HCT116 (cell line): ENCODE data around the gene PRSS16.

Source experiments
- ELF1 ChIP-seq: IDR thresholded peaks from 2 replicates; pipeline ENCODE4 v1.6.1; 2012; ENCODE audit warnings: low read depth, borderline replicate concordance
- EZH2 ChIP-seq: fragments of 200-600 bp; sonication (generic); IDR thresholded peaks from 2 replicates; pipeline ENCODE4 v1.6.1; 2017; ENCODE audit warnings: antibody characterized with exemption, mixed run types
- FOSL1 ChIP-seq: IDR thresholded peaks from 2 replicates; pipeline ENCODE4 v1.6.1; 2012; ENCODE audit warnings: low read depth
- POLR2A ChIP-seq: IDR thresholded peaks from 2 replicates; pipeline ENCODE4 v1.7.0; 2011; ENCODE audit warnings: borderline replicate concordance; ENCODE audit not compliant: insufficient read depth, insufficient read length; ENCODE audit errors: extremely low read depth
- POLR2AphosphoS5 ChIP-seq: IDR thresholded peaks from 2 replicates; pipeline ENCODE4 v1.6.1; 2011; ENCODE audit warnings: mild to moderate bottlenecking, low read depth, low read length, moderate library complexity
- SP1 ChIP-seq: IDR thresholded peaks from 2 replicates; pipeline ENCODE4 v1.6.1; 2012; ENCODE audit warnings: low read depth
- TCF7L2 ChIP-seq: IDR thresholded peaks from 2 replicates; pipeline ENCODE4 v1.7.0; 2011; ENCODE audit warnings: borderline replicate concordance, inconsistent platforms; ENCODE audit not compliant: insufficient read depth, insufficient read length; ENCODE audit errors: extremely low read depth
- TF ChIP-seq, protein P1 (sequence below), 3 experiments: fragments of 200-600 bp in 1 of 3; sonication (generic) in 1 of 3; IDR thresholded peaks in 2 of 3; conservative IDR thresholded peaks in 1 of 3; 2 replicates each; pipeline ENCODE4 v1.5.1; 2012 to 2017; ENCODE audit warnings: low read depth in 2 of 3, low read length in 2 of 3, antibody characterized with exemption in 1 of 3, borderline replicate concordance in 1 of 3, control low read depth in 1 of 3, mild to moderate bottlenecking in 1 of 3, mixed read lengths in 1 of 3, mixed run types in 1 of 3, moderate library complexity in 1 of 3; ENCODE audit not compliant: insufficient read depth in 1 of 3
- TF ChIP-seq, protein P2 (sequence below): IDR thresholded peaks from 2 replicates; pipeline ENCODE4 v1.6.1; 2012

GRCh38 chr6:27238010-27238983 is 9.2 kb upstream of the PRSS16 start:
- no peak for TF ChIP-seq FOSL1
- TF ChIP-seq, protein P1, sequence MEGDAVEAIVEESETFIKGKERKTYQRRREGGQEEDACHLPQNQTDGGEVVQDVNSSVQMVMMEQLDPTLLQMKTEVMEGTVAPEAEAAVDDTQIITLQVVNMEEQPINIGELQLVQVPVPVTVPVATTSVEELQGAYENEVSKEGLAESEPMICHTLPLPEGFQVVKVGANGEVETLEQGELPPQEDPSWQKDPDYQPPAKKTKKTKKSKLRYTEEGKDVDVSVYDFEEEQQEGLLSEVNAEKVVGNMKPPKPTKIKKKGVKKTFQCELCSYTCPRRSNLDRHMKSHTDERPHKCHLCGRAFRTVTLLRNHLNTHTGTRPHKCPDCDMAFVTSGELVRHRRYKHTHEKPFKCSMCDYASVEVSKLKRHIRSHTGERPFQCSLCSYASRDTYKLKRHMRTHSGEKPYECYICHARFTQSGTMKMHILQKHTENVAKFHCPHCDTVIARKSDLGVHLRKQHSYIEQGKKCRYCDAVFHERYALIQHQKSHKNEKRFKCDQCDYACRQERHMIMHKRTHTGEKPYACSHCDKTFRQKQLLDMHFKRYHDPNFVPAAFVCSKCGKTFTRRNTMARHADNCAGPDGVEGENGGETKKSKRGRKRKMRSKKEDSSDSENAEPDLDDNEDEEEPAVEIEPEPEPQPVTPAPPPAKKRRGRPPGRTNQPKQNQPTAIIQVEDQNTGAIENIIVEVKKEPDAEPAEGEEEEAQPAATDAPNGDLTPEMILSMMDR (IDR thresholded peaks at IDR 0.05 in 2 of 3, conservative IDR thresholded peaks at IDR 0.05 in 1 of 3; ENCODE audit: borderline replicate concordance in 1 of 3, insufficient read depth in 1 of 3, low read depth in 2 of 3, low read length in 2 of 3) = no peak
- TF ChIP-seq, protein P2, sequence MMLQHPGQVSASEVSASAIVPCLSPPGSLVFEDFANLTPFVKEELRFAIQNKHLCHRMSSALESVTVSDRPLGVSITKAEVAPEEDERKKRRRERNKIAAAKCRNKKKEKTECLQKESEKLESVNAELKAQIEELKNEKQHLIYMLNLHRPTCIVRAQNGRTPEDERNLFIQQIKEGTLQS = no peak
- no peak for TF ChIP-seq EZH2
- no peak for TF ChIP-seq POLR2A
- no peak for TF ChIP-seq POLR2AphosphoS5
- no peak for TF ChIP-seq ELF1
- no peak for TF ChIP-seq TCF7L2
- no peak for TF ChIP-seq SP1
